ENCODE results near the gene AGAP2. TPM values are rescaled to one million over a fixed set of nuclear protein-coding genes. Genes with fewer than 3 reads are reported as not detected.
A peak's percentile ranks its signal among the peaks of the same experiment; 100 is the strongest.

Gene AGAP2
- total and polyA plus RNA-seq, 2 of the 13 experiments (the other 11 are each of a cell fraction or from before 2014, with no cell fraction given) = 0.38 to 0.45 TPM

DNA sequence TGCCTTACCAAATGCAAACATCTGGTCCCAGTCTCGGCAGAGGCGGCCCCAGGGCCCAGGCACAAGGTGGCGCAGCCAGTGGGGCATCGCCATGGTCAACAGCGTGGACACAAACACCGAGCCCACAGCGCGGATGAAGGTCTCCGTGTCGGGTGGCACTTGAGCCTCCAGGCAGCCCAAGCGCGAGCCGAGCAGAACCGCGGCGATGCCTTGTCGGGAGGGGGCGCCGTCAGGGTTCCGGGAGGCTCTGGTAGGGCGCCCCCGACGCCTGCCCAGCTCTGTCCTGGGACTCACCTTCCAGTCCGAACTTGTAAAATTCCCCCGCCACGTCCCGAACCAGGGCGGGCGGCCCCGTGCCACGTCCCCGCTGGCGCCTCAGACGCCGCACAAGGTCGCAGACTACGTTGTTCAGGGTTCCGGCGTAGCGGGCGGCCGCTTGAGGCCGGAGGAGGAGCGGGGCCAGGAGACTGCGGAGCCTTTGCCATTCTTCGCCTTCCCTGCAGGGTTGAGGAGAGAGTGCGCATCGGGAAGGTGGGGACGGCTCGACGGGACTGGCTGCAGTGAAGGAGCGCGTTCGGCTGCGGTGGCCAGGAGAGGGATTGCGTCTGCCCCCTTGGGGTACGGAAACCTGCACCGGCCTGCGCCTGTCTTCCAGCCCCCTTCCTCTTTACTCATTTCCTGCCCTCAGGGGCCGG, 26.6 kb upstream of the AGAP2 start (continued):
- TF ChIP-seq KLF16 (CRISPR knock-in tag; IDR thresholded peaks at IDR 0.05) = no peak
- TF ChIP-seq, protein P1, sequence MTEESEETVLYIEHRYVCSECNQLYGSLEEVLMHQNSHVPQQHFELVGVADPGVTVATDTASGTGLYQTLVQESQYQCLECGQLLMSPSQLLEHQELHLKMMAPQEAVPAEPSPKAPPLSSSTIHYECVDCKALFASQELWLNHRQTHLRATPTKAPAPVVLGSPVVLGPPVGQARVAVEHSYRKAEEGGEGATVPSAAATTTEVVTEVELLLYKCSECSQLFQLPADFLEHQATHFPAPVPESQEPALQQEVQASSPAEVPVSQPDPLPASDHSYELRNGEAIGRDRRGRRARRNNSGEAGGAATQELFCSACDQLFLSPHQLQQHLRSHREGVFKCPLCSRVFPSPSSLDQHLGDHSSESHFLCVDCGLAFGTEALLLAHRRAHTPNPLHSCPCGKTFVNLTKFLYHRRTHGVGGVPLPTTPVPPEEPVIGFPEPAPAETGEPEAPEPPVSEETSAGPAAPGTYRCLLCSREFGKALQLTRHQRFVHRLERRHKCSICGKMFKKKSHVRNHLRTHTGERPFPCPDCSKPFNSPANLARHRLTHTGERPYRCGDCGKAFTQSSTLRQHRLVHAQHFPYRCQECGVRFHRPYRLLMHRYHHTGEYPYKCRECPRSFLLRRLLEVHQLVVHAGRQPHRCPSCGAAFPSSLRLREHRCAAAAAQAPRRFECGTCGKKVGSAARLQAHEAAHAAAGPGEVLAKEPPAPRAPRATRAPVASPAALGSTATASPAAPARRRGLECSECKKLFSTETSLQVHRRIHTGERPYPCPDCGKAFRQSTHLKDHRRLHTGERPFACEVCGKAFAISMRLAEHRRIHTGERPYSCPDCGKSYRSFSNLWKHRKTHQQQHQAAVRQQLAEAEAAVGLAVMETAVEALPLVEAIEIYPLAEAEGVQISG (CRISPR knock-in tag; IDR thresholded peaks at IDR 0.05) = peak; percentile 61
- no peak for TF ChIP-seq ZNF577 (CRISPR knock-in tag; IDR thresholded peaks at IDR 0.05; ENCODE audit: borderline replicate concordance, low read depth)
- TF ChIP-seq ZC3H13 (CRISPR knock-in tag; IDR thresholded peaks at IDR 0.05) = peak; percentile 47; the same call in 1 of the 2 replicates
- peak; percentile 72; the same call in 1 of the 2 replicates for TF ChIP-seq YEATS4 (CRISPR knock-in tag; IDR thresholded peaks at IDR 0.05; ENCODE audit: borderline replicate concordance)
- TF ChIP-seq AKNA (CRISPR knock-in tag; IDR thresholded peaks at IDR 0.05; ENCODE audit: borderline replicate concordance) = no peak
- no peak for TF ChIP-seq PPARG (CRISPR knock-in tag; conservative IDR thresholded peaks at IDR 0.05)
- 0 out of 2 replicates have a peak, but pooled peaks have one; percentile 23 for TF ChIP-seq RFXAP (CRISPR knock-in tag; IDR thresholded peaks at IDR 0.05; ENCODE audit: borderline replicate concordance)
- peak; percentile 39; the same call in 1 of the 2 replicates for TF ChIP-seq ZNF776 (CRISPR knock-in tag; IDR thresholded peaks at IDR 0.05)
- TF ChIP-seq ISL2 (CRISPR knock-in tag; IDR thresholded peaks at IDR 0.05) = peak; percentile 55; the same call in 1 of the 2 replicates
- TF ChIP-seq KDM3A (CRISPR knock-in tag; IDR thresholded peaks at IDR 0.05; ENCODE audit: low read depth) = peak; percentile 10; the same call in 1 of the 2 replicates
- TF ChIP-seq FOSL1 (CRISPR knock-in tag; IDR thresholded peaks at IDR 0.05; ENCODE audit: borderline replicate concordance) = no peak
- TF ChIP-seq ZBTB8A (CRISPR knock-in tag; IDR thresholded peaks at IDR 0.05; ENCODE audit: borderline replicate concordance, low read depth) = no peak
- peak; percentile 42; the same call in 1 of the 2 replicates for TF ChIP-seq ZNF614 (CRISPR knock-in tag; IDR thresholded peaks at IDR 0.05; ENCODE audit: borderline replicate concordance)
- TF ChIP-seq, protein P2, sequence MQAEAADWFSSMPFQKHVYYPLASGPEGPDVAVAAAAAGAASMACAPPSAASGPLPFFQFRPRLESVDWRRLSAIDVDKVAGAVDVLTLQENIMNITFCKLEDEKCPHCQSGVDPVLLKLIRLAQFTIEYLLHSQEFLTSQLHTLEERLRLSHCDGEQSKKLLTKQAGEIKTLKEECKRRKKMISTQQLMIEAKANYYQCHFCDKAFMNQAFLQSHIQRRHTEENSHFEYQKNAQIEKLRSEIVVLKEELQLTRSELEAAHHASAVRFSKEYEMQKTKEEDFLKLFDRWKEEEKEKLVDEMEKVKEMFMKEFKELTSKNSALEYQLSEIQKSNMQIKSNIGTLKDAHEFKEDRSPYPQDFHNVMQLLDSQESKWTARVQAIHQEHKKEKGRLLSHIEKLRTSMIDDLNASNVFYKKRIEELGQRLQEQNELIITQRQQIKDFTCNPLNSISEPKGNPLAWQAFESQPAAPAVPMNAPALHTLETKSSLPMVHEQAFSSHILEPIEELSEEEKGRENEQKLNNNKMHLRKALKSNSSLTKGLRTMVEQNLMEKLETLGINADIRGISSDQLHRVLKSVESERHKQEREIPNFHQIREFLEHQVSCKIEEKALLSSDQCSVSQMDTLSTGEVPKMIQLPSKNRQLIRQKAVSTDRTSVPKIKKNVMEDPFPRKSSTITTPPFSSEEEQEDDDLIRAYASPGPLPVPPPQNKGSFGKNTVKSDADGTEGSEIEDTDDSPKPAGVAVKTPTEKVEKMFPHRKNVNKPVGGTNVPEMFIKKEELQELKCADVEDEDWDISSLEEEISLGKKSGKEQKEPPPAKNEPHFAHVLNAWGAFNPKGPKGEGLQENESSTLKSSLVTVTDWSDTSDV (CRISPR knock-in tag; IDR thresholded peaks at IDR 0.05) = peak; percentile 88; the same call in 1 of the 2 replicates
- TF ChIP-seq MTF1 (CRISPR knock-in tag; IDR thresholded peaks at IDR 0.05) = no peak
- no peak for TF ChIP-seq WIZ (CRISPR knock-in tag; IDR thresholded peaks at IDR 0.05)
- no peak; the same call in 1 of the 2 replicates for TF ChIP-seq ZNF263 (CRISPR knock-in tag; IDR thresholded peaks at IDR 0.05)
- peak; percentile 34; the same call in 1 of the 2 replicates for TF ChIP-seq TARDBP (CRISPR knock-in tag; IDR thresholded peaks at IDR 0.05)
